HepG2 (cell line): Measurements from ENCODE around the gene HS3ST2.

Experiments used
- CENPX ChIP-seq: sonication (generic); formaldehyde crosslinking; IDR thresholded peaks from 2 replicates; pipeline ENCODE4 v1.9.0; 2021; ENCODE audit warnings: mild to moderate bottlenecking, missing genetic modification reagents, moderate library complexity
- CTCF ChIP-seq: sonication (generic); formaldehyde crosslinking; IDR thresholded peaks from 2 replicates; pipeline ENCODE4 v1.5.0; 2020; ENCODE audit warnings: mild to moderate bottlenecking, missing genetic modification reagents, moderate library complexity
- GTF2F1 ChIP-seq: fragments of 150-350 bp; IDR thresholded peaks from 2 replicates; pipeline ENCODE4 v1.6.1; 2014; ENCODE audit warnings: low read length
- SRY ChIP-seq: sonication (generic); formaldehyde crosslinking; IDR thresholded peaks from 2 replicates; pipeline ENCODE4 v1.8.0; 2022; ENCODE audit warnings: mild to moderate bottlenecking, missing genetic modification reagents
- ZNF512 ChIP-seq: sonication (generic); formaldehyde crosslinking; IDR thresholded peaks from 2 replicates; pipeline ENCODE4 v1.4.0; 2020; ENCODE audit warnings: mild to moderate bottlenecking, missing genetic modification reagents

- TF ChIP-seq CENPX (CRISPR knock-in tag) = no peak
- no peak for TF ChIP-seq SRY (CRISPR knock-in tag)
- no peak for TF ChIP-seq ZNF512
- TF ChIP-seq GTF2F1 = no peak
- TF ChIP-seq CTCF (CRISPR knock-in tag) = no peak
These were observed 16.4 kb upstream of the HS3ST2 start for GRCh38 chr16:22797551-22797950.
